OCI-LY3 (cell line): ENCODE results near the gene MIER3.

ENCODE experiments used
- H2AFZ ChIP-seq: fragments of 200-600, 300-600 bp; shearing (Covaris generic); 2 replicates; pipeline ENCODE4 v1.6.0; 2014; ENCODE audit warnings: antibody characterized with exemption, low read depth, low read length
- H3K27ac ChIP-seq: fragments of 200-600, 300-600 bp; sonication (generic); 2 replicates; pipeline ENCODE4 v1.5.1; 2014; ENCODE audit warnings: mild to moderate bottlenecking, low read length, moderate library complexity, mixed read lengths
- H3K27me3 ChIP-seq: fragments of 200-600, 300-600 bp; sonication (generic); 2 replicates; pipeline ENCODE4 v1.6.1; 2014; ENCODE audit warnings: low read depth, low read length, mixed read lengths
- H3K36me3 ChIP-seq: fragments of 200-600, 300-600 bp; sonication (generic); replicated peaks from 2 replicates; pipeline ENCODE3; 2014; ENCODE audit warnings: low read depth, low read length, mixed read lengths
- H3K4me1 ChIP-seq: fragments of 300-600, 200-600 bp; sonication (generic); 2 replicates; pipeline ENCODE4 v1.6.1; 2014; ENCODE audit warnings: low read length, mixed read lengths
- H3K4me2 ChIP-seq: fragments of 200-600, 300-600 bp; sonication (generic); 2 replicates; pipeline ENCODE4 v1.6.1; 2014; ENCODE audit warnings: low read length, mixed read lengths
- H3K4me3 ChIP-seq: fragments of 300-600, 200-600 bp; sonication (generic); 2 replicates; pipeline ENCODE4 v1.5.1; 2014; ENCODE audit warnings: antibody characterized with exemption, mild to moderate bottlenecking, low read length, moderate library complexity
- H3K79me2 ChIP-seq: fragments of 300-600, 200-600 bp; shearing (Covaris generic); 2 replicates; pipeline ENCODE4 v1.6.1; 2014; ENCODE audit warnings: mild to moderate bottlenecking, low read length, mixed read lengths
- H3K9ac ChIP-seq: fragments of 300-600, 200-600 bp; shearing (Covaris generic); 2 replicates; pipeline ENCODE4 v1.6.0; 2014; ENCODE audit warnings: mild to moderate bottlenecking, low read length, moderate library complexity
- H3K9me3 ChIP-seq: fragments of 200-600, 300-600 bp; shearing (Covaris generic); 2 replicates; pipeline ENCODE4 v1.6.1; 2014; ENCODE audit warnings: low read length, mixed read lengths; ENCODE audit not compliant: insufficient read depth
- H4K20me1 ChIP-seq: fragments of 200-600, 300-600 bp; sonication (generic); 2 replicates; pipeline ENCODE4 v1.6.1; 2016; ENCODE audit warnings: low read length, mixed read lengths; ENCODE audit not compliant: insufficient read depth
- CTCF ChIP-seq: fragments of 200-600, 300-600 bp; sonication (generic); IDR thresholded peaks from 2 replicates; pipeline ENCODE4 v1.5.1; 2014; ENCODE audit warnings: antibody characterized with exemption, low read length, low read depth
- EZH2phosphoT487 ChIP-seq: fragments of 200-600 bp; shearing (Covaris generic); IDR thresholded peaks from 2 replicates; pipeline ENCODE4 v1.6.1; 2018; ENCODE audit warnings: antibody characterized with exemption, mixed run types, low read depth

MIER3 gene

GRCh38 chr5:56918054-56918453 is 33.9 kb downstream of the MIER3 start:
- Histone ChIP-seq H3K4me3 (no peak overlapping the region), H3K4me1 (no peaks in the 10 kb centered on the region), H3K4me2 (no peak overlapping the region), H4K20me1 (no peaks in the 10 kb centered on the region), H3K9ac (no peak overlapping the region), H3K27ac (no peak overlapping the region), H3K9me3 (no peaks in the 10 kb centered on the region), H2AFZ (no peak overlapping the region), H3K36me3 (peaks cover 13% of the 10 kb centered on the region), H3K27me3 (no peaks in the 10 kb centered on the region), H3K79me2 (no peaks in the 10 kb centered on the region)
- no peak for TF ChIP-seq CTCF
- no peak for TF ChIP-seq EZH2phosphoT487

DNA sequence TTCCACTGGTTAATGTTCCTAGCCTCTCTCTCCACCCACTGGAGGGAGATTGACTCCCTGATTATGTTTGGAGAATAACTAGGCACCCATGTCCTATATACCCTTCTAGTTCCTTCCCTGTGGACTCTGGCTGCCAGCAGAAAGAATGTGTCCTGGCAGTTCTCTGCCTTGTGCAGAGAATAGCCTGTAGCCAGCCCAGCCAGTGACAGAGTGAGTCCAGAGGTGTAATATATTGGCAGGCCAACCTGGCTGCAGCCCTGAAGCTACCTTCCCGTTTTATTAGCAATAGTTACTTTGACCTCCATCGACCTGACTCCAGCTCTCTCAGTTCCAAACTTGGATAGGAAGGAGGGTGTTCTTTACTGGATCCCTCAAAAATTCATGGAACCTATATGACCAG is 34.4 kb downstream of the MIER3 start:
- peaks cover 8% of the 10 kb centered on the region for H3K36me3 ChIP-seq
- no peak for TF ChIP-seq CTCF
- TF ChIP-seq EZH2phosphoT487 = no peak

GRCh38 chr5:56914678-56915077 is 37.2 kb downstream of the MIER3 start:
- Histone ChIP-seq H3K9ac (no peak overlapping the region), H3K4me1 (peaks cover 7% of the 10 kb centered on the region), H3K27ac (no peak overlapping the region), H3K4me2 (no peak overlapping the region), H3K27me3 (no peaks in the 10 kb centered on the region), H3K4me3 (no peak overlapping the region), H3K9me3 (no peaks in the 10 kb centered on the region), H3K36me3 (no peaks in the 10 kb centered on the region), H3K79me2 (no peaks in the 10 kb centered on the region), H2AFZ (no peak overlapping the region), H4K20me1 (no peaks in the 10 kb centered on the region)
- TF ChIP-seq CTCF = no peak
- no peak for TF ChIP-seq EZH2phosphoT487

More for the DNA sequence above, 34.4 kb downstream of the MIER3 start:
- Histone ChIP-seq H3K9me3 (no peaks in the 10 kb centered on the region), H3K4me2 (no peak overlapping the region), H4K20me1 (no peaks in the 10 kb centered on the region), H3K79me2 (no peaks in the 10 kb centered on the region), H3K9ac (no peak overlapping the region), H2AFZ (no peak overlapping the region), H3K4me1 (no peaks in the 10 kb centered on the region), H3K4me3 (no peak overlapping the region), H3K27ac (no peak overlapping the region), H3K27me3 (no peaks in the 10 kb centered on the region)

DNA sequence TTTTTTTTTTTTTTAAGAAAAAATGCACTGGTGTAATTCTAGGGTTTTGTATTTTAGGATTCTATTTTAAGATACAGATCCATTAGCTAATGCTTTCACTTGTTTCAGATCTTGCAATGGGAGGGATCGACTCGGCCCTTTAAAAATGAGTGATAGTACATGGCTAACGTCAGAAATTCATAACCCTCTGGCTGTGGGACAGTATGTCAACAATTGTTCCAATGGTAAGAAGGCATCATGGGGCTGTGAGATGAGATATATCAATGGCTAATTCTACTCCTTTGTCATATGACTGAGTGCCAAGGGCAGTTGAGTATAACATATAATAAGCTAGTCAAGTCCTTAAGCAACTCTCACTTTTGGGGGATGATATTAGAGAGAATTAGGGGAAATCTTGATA is 38.2 kb downstream of the MIER3 start:
- Histone ChIP-seq H2AFZ (no peak overlapping the region), H3K27ac (no peak overlapping the region), H3K4me1 (peaks cover 8% of the 10 kb centered on the region), H3K79me2 (no peaks in the 10 kb centered on the region), H3K9me3 (no peaks in the 10 kb centered on the region), H3K36me3 (no peaks in the 10 kb centered on the region), H3K27me3 (no peaks in the 10 kb centered on the region), H3K4me3 (no peak overlapping the region), H3K4me2 (no peak overlapping the region), H4K20me1 (no peaks in the 10 kb centered on the region), H3K9ac (no peak overlapping the region)
- TF ChIP-seq EZH2phosphoT487 (no peak), CTCF (no peak)
